MM.1S (cell line): ENCODE data around the gene PROCA1.

Experiments
- CTCF ChIP-seq: fragments of 300-600 bp; sonication (generic); IDR thresholded peaks from 2 replicates; pipeline ENCODE4 v1.5.1; 2016; ENCODE audit warnings: antibody characterized with exemption, low read length, mixed read lengths
- EZH2phosphoT487 ChIP-seq: fragments of 300-600 bp; sonication (generic); IDR thresholded peaks from 2 replicates; pipeline ENCODE4 v1.6.1; 2018; ENCODE audit warnings: antibody characterized with exemption, low read length

GRCh38 chr17:28749516-28750177, 38.0 kb upstream of the PROCA1 start:
- no peak for TF ChIP-seq CTCF
- TF ChIP-seq EZH2phosphoT487 = no peak
